K562 (cell line): Measurements from ENCODE around the gene RPTOR. TPM values are rescaled to one million over a fixed set of nuclear protein-coding genes. Genes with fewer than 3 reads are reported as not detected.
A peak's percentile ranks its signal among the peaks of the same experiment; 100 is the strongest.

Source experiments
- ATAC-seq: fragments of 200-7000 bp; cut with Tn5 transposase; 3 replicates; pipeline ENCODE4 v1.9.1; 2020; ENCODE audit warnings: moderate library complexity
- BruUV-seq: library from RNA; stranded (reverse); fragments of 400-500 nt; replicated peaks from 2 replicates; lab custom pipeline; 2021; lab: Mats Ljungman, UMichigan
- CTCF ChIA-PET: fragments of 300-600 bp; formaldehyde crosslinking; extraction: SDS; loops from one replicate; lab custom pipeline; 2021; ENCODE audit warnings: low intra/inter-chr PET ratio; lab: Yijun Ruan, JAX
- POLR2A ChIA-PET: fragments of 300-600, 350-650 bp; sonication (Branson Sonifier 250); formaldehyde crosslinking; extraction: SDS; loops from one replicate; lab custom pipeline; 2021; ENCODE audit warnings: antibody characterized with exemption, inconsistent platforms; lab: Yijun Ruan, JAX
- DNase-seq, 4 experiments: peaks; one replicate each; pipeline versions ENCODE4 v3.0.0 to v3.0.0-alpha.2; 2011 to 2018; ENCODE audit warnings: low spot score in 3 of 4, mixed read lengths in 3 of 4; ENCODE audit errors: extremely low read depth in 1 of 4
- FAIRE-seq: peaks from 2 replicates; lab custom pipeline; 2011; peaks lifted over from hg19 to GRCh38; lab: Jason Lieb, UNC
- H2AFZ ChIP-seq: 2 replicates; pipeline ENCODE4 v1.6.0; 2011; ENCODE audit warnings: low read depth, low read length, control low read depth, inconsistent platforms
- H3K27ac ChIP-seq: fragments of 200-600 bp; 3 replicates; pipeline ENCODE4 v1.8.0; 2011; ENCODE audit warnings: low read depth, mild to moderate bottlenecking, control low read depth, inconsistent platforms, low read length, moderate library complexity, mixed read lengths; ENCODE audit errors: extremely low read depth
- H3K27me3 ChIP-seq, 2 experiments: fragments of 300-600 bp in 1 of 2; 2 replicates in 1 of 2; 3 replicates in 1 of 2; pipeline versions ENCODE4 v1.6.0 to v1.8.0; 2011; ENCODE audit warnings: inconsistent platforms in 2 of 2, low read length in 2 of 2, mild to moderate bottlenecking in 1 of 2, mixed read lengths in 1 of 2, moderate library complexity in 1 of 2; ENCODE audit not compliant: control insufficient read depth in 2 of 2, insufficient read depth in 2 of 2
- H3K36me3 ChIP-seq: fragments of 300-600 bp; 3 replicates; pipeline ENCODE4 v1.8.0; 2011; ENCODE audit warnings: mild to moderate bottlenecking, low read length, inconsistent platforms; ENCODE audit not compliant: control insufficient read depth, insufficient read depth
- H3K4me1 ChIP-seq, 2 experiments: fragments of 200-600 bp in 1 of 2; replicated peaks in 1 of 2; 2 replicates in 1 of 2; 3 replicates in 1 of 2; pipeline versions ENCODE4 v1.5.1 to v1.8.0; 2011; ENCODE audit warnings: inconsistent platforms in 2 of 2, low read length in 2 of 2, mild to moderate bottlenecking in 1 of 2, mixed read lengths in 1 of 2, moderate library complexity in 1 of 2; ENCODE audit not compliant: control insufficient read depth in 2 of 2, insufficient read depth in 2 of 2
- H3K4me2 ChIP-seq: 2 replicates; pipeline ENCODE4 v1.6.1; 2011; ENCODE audit warnings: low read length, control low read depth, inconsistent platforms, mixed read lengths; ENCODE audit not compliant: insufficient read depth
- H3K4me3 ChIP-seq: fragments of 200-600 bp; sonication (generic), shearing (Covaris generic); 2 replicates; pipeline ENCODE4 v1.5.1; 2016; ENCODE audit warnings: control low read depth, inconsistent platforms
- H3K79me2 ChIP-seq: fragments of 200-600 bp; 3 replicates; pipeline ENCODE4 v1.8.0; 2011; ENCODE audit warnings: low read length, inconsistent platforms; ENCODE audit not compliant: control insufficient read depth, insufficient read depth
- H3K9ac ChIP-seq, 2 experiments: 2 replicates each; pipeline versions ENCODE4 v1.6.0 to v1.6.1; 2011; ENCODE audit warnings: low read depth in 2 of 2, low read length in 2 of 2, control low read depth in 1 of 2, inconsistent platforms in 1 of 2, mild to moderate bottlenecking in 1 of 2, mixed read lengths in 1 of 2; ENCODE audit not compliant: insufficient read depth in 1 of 2
- H3K9me1 ChIP-seq: one replicate; pipeline ENCODE4 v1.6.0; 2011; ENCODE audit warnings: inconsistent platforms, mild to moderate bottlenecking, low read length, moderate library complexity; ENCODE audit not compliant: control insufficient read depth, insufficient read depth
- H3K9me3 ChIP-seq: replicated peaks from 2 replicates; pipeline ENCODE4 v1.5.1; 2011; ENCODE audit warnings: low read depth, low read length, inconsistent platforms; ENCODE audit not compliant: control insufficient read depth, insufficient read depth
- H4K20me1 ChIP-seq: replicated peaks from 2 replicates; pipeline ENCODE4 v1.6.1; 2011; ENCODE audit warnings: low read length, inconsistent platforms, mixed read lengths; ENCODE audit not compliant: control insufficient read depth, insufficient read depth
- BACH1 ChIP-seq: fragments of 200-800 bp; sonication (Bioruptor generic); IDR thresholded peaks from 2 replicates; pipeline ENCODE4 v1.6.1; 2016; ENCODE audit warnings: missing genetic modification characterization, missing compliant biosample characterization
- CHAMP1 ChIP-seq: fragments of 450-650 bp; IDR thresholded peaks from 2 replicates; pipeline ENCODE4 v1.6.1; 2016; ENCODE audit warnings: mild to moderate bottlenecking
- DPF2 ChIP-seq: fragments of 450-650 bp; IDR thresholded peaks from 2 replicates; pipeline ENCODE4 v1.6.1; 2016
- NBN ChIP-seq: fragments of 450-650 bp; IDR thresholded peaks from 2 replicates; pipeline ENCODE4 v1.6.1; 2016; ENCODE audit warnings: low read depth, mild to moderate bottlenecking
- NFYB ChIP-seq: IDR thresholded peaks from 2 replicates; pipeline ENCODE4 v1.6.1; 2011; ENCODE audit warnings: mild to moderate bottlenecking, moderate library complexity; ENCODE audit not compliant: insufficient read length; ENCODE audit errors: extremely low read depth
- PCBP1 ChIP-seq: fragments of 200-400 bp; formaldehyde crosslinking; IDR thresholded peaks from 2 replicates; pipeline ENCODE4 v1.6.1; 2018; ENCODE audit warnings: mild to moderate bottlenecking, low read depth, low read length; ENCODE audit not compliant: poor library complexity, severe bottlenecking
- SIN3A ChIP-seq, 2 experiments: fragments of 150-350 bp in 1 of 2; IDR thresholded peaks; 2 replicates each; pipeline ENCODE4 v1.6.1; 2011 to 2016; ENCODE audit warnings: borderline replicate concordance in 2 of 2, low read depth in 2 of 2, low read length in 2 of 2, mild to moderate bottlenecking in 2 of 2, moderate library complexity in 2 of 2; ENCODE audit not compliant: control insufficient read depth in 1 of 2
- SNRNP70 ChIP-seq: fragments of 200-400 bp; formaldehyde crosslinking; optimal IDR thresholded peaks from 2 replicates; pipeline ENCODE3; 2017; ENCODE audit warnings: low read depth, low read length
- TOE1 ChIP-seq, 2 experiments: fragments of 450-650 bp in 1 of 2; sonication (generic) in 1 of 2; formaldehyde crosslinking in 1 of 2; IDR thresholded peaks; 2 replicates each; pipeline versions ENCODE4 v1.7.1 to v1.8.0; 2016 to 2022; ENCODE audit warnings: borderline replicate concordance in 2 of 2, mild to moderate bottlenecking in 2 of 2, antibody characterized with exemption in 1 of 2, inconsistent platforms in 1 of 2, low read depth in 1 of 2, missing genetic modification reagents in 1 of 2, moderate library complexity in 1 of 2
- ZBTB7A ChIP-seq: IDR thresholded peaks from 2 replicates; pipeline ENCODE4 v1.6.1; 2011; ENCODE audit warnings: low read depth, mild to moderate bottlenecking, low read length, moderate library complexity, borderline replicate concordance; ENCODE audit not compliant: control insufficient read depth
- WGBS: fragments of 100-300 bp; shearing (Covaris generic); methylation state at CpG from one replicate; pipeline ENCODE4 v1.1.6; 2016; ENCODE audit warnings: low coverage, mixed read lengths; ENCODE audit not compliant: insufficient coverage; ENCODE audit errors: missing lambda C conversion rate; 5-methylcytosine and 5-hydroxymethylcytosine counted together
- in situ Hi-C: fragments of 300-500 bp; cut with MboI; formaldehyde crosslinking; loops from 4 replicates; pipeline ENCODE4 v1.15.0; 2018; ENCODE audit warnings: inconsistent platforms, mixed read lengths
- intact Hi-C: fragments of 100-400 bp; cut with micrococcal nuclease; formaldehyde crosslinking; loops from 2 replicates; pipeline ENCODE4 v1.14.2; 2022
- polyA plus RNA-seq, 8 experiments: library from polyadenylated mRNA; depleted of rRNA in 4 of 8; stranded (reverse) in 5 of 8; unstranded in 3 of 8; fragments of >200 nt; fragmentation: Nextera tagmentation in 2 of 8; fragmentation: Illumina TruSeq in 1 of 8; extraction: Ambion mirVana in 2 of 8; extraction: Trizol in 1 of 8; gene quantifications; 2 replicates each; pipeline versions ENCODE4 v1.2.1 to v1.2.3, GENCODE V29; 2011 to 2014; ENCODE audit warnings: inconsistent platforms in 1 of 8, missing spikeins in 1 of 8
- total RNA-seq, 7 experiments: library from RNA; depleted of rRNA in 6 of 7; stranded (reverse); fragments of >200 nt in 6 of 7; fragmentation: Illumina TruSeq in 2 of 7; extraction: Trizol in 2 of 7; gene quantifications; 2 replicates each; pipeline versions ENCODE4 v1.2.1 to v1.2.3, GENCODE V29; 2011 to 2021; ENCODE audit warnings: low replicate concordance in 1 of 7

The RPTOR gene
- total and polyA plus RNA-seq, 9 of the 15 experiments (the other 6 are each of a cell fraction or from before 2014, with no cell fraction given): 0.24 to 54.1 (median 10.2) TPM

- Histone ChIP-seq H3K79me2 (no peaks in the 10 kb centered on the region), H3K36me3 (peaks cover 47% of the 10 kb centered on the region; the same call in 2 of the 3 replicates), H3K4me3 (no peak overlapping the region), H3K9me3 (no peaks in the 10 kb centered on the region), H3K9ac (peak overlapping the region in 1 of 2 experiments; percentile 45; a peak in 1 of 4 replicates), H3K9me1 (no peaks in the 10 kb centered on the region), H3K27me3 (no peaks in the 10 kb centered on the region), H3K27ac (no peak overlapping the region), H3K4me2 (no peak overlapping the region), H4K20me1 (no peaks in the 10 kb centered on the region), H3K4me1 (peaks cover 0 to 10% of the 10 kb centered on the region in 2 experiments; a peak in 1 of 5 replicates), H2AFZ (no peak overlapping the region)
- ChIA-PET CTCF (no interaction called here), POLR2A (no interaction called here)
- BruUV-seq: no TSS peak
- ATAC-seq (no peak), FAIRE-seq (no peak), DNase-seq (no peak)
- intact Hi-C loops: no loop called here
- WGBS: 93% methylated on average over 23 of the region's 29 CpGs
- in situ Hi-C loops: no loop called here
- no peak for TF ChIP-seq NBN
- no peak for TF ChIP-seq DPF2
- no peak for TF ChIP-seq ZBTB7A
- TF ChIP-seq CHAMP1: no peak
- no peak for TF ChIP-seq SIN3A (IDR thresholded peaks at IDR 0.05; ENCODE audit: borderline replicate concordance in 2 of 2, control insufficient read depth in 1 of 2, low read depth in 2 of 2, low read length in 2 of 2)
- TF ChIP-seq TOE1 (IDR thresholded peaks at IDR 0.05; ENCODE audit: borderline replicate concordance): no peak
- no peak for TF ChIP-seq TOE1 (CRISPR knock-in tag; IDR thresholded peaks at IDR 0.05; ENCODE audit: borderline replicate concordance, low read depth)
- no peak for TF ChIP-seq PCBP1
- no peak for TF ChIP-seq SNRNP70
- no peak for TF ChIP-seq BACH1 (tag)
- TF ChIP-seq NFYB: no peak
Measured at GRCh38 chr17:80902963-80903611, 358.4 kb downstream of the RPTOR start.
